Measurements from ENCODE around the gene DAW1.

DAW1 gene

GRCh38 chr2:227903381-227903780, 31.9 kb downstream of the DAW1 start:
- no peak for TF ChIP-seq CTCF (IDR thresholded peaks at IDR 0.05; ENCODE audit: unreplicated experiment in 3 of 3)
- H3K27ac Mint-ChIP-seq = no peak overlapping the region
- no peak overlapping the region for H3K4me3 Mint-ChIP-seq
- H3K36me3 Mint-ChIP-seq (ENCODE audit: low read depth) = no peaks in the 10 kb centered on the region
- no peaks in the 10 kb centered on the region for H3K4me1 Mint-ChIP-seq
- H3K9me3 Mint-ChIP-seq = no peaks in the 10 kb centered on the region
- no peaks in the 10 kb centered on the region for H3K27me3 Mint-ChIP-seq (ENCODE audit: low read depth)

GRCh38 chr2:227906991-227907390, 35.6 kb downstream of the DAW1 start:
- Mint-ChIP-seq H3K4me1 (no peaks in the 10 kb centered on the region), H3K27me3 (ENCODE audit: low read depth) (no peaks in the 10 kb centered on the region), H3K4me3 (no peak overlapping the region), H3K9me3 (no peaks in the 10 kb centered on the region), H3K27ac (no peak overlapping the region), H3K36me3 (ENCODE audit: low read depth) (no peaks in the 10 kb centered on the region)
- no peak for TF ChIP-seq CTCF (IDR thresholded peaks at IDR 0.05; ENCODE audit: unreplicated experiment in 3 of 3)

GRCh38 chr2:227908266-227909054, 37.0 kb downstream of the DAW1 start:
- TF ChIP-seq CTCF (IDR thresholded peaks at IDR 0.05; ENCODE audit: unreplicated experiment in 3 of 3) = no peak
- H3K27me3 Mint-ChIP-seq (ENCODE audit: low read depth) = no peaks in the 10 kb centered on the region
- H3K9me3 Mint-ChIP-seq = no peaks in the 10 kb centered on the region
- no peaks in the 10 kb centered on the region for H3K36me3 Mint-ChIP-seq (ENCODE audit: low read depth)
- no peak overlapping the region for H3K4me3 Mint-ChIP-seq
- no peak overlapping the region for H3K27ac Mint-ChIP-seq
- no peaks in the 10 kb centered on the region for H3K4me1 Mint-ChIP-seq

GRCh38 chr2:227914362-227914761, 42.9 kb downstream of the DAW1 start:
- no peak overlapping the region for H3K4me3 Mint-ChIP-seq
- H3K9me3 Mint-ChIP-seq = no peaks in the 10 kb centered on the region
- H3K4me1 Mint-ChIP-seq = no peaks in the 10 kb centered on the region
- no peak overlapping the region for H3K27ac Mint-ChIP-seq
- H3K27me3 Mint-ChIP-seq (ENCODE audit: low read depth) = no peaks in the 10 kb centered on the region
- no peaks in the 10 kb centered on the region for H3K36me3 Mint-ChIP-seq (ENCODE audit: low read depth)
- TF ChIP-seq CTCF (IDR thresholded peaks at IDR 0.05; ENCODE audit: unreplicated experiment in 3 of 3) = no peak

GRCh38 chr2:227921648-227922047, 50.2 kb downstream of the DAW1 start:
- no peaks in the 10 kb centered on the region for H3K36me3 Mint-ChIP-seq (ENCODE audit: low read depth)
- TF ChIP-seq CTCF (IDR thresholded peaks at IDR 0.05; ENCODE audit: unreplicated experiment in 3 of 3) = no peak
- no peak overlapping the region for H3K27ac Mint-ChIP-seq
- H3K4me1 Mint-ChIP-seq = no peaks in the 10 kb centered on the region
- no peaks in the 10 kb centered on the region for H3K27me3 Mint-ChIP-seq (ENCODE audit: low read depth)
- H3K4me3 Mint-ChIP-seq = no peak overlapping the region
- H3K9me3 Mint-ChIP-seq = peaks cover 7% of the 10 kb centered on the region

- no peak for TF ChIP-seq CTCF (IDR thresholded peaks at IDR 0.05; ENCODE audit: unreplicated experiment in 3 of 3)
- no peaks in the 10 kb centered on the region for H3K4me1 Mint-ChIP-seq
- H3K27me3 Mint-ChIP-seq (ENCODE audit: low read depth) = peaks cover 5% of the 10 kb centered on the region
- H3K27ac Mint-ChIP-seq = no peak overlapping the region
- peaks cover 11% of the 10 kb centered on the region for H3K9me3 Mint-ChIP-seq
- no peak overlapping the region for H3K4me3 Mint-ChIP-seq
- H3K36me3 Mint-ChIP-seq (ENCODE audit: low read depth) = no peaks in the 10 kb centered on the region
Measured at GRCh38 chr2:227932001-227932400, 60.6 kb downstream of the DAW1 start.
